Dermis blood vessel endothelial cell (primary cell): ENCODE data around the gene PLXNA4. TPM values are rescaled to one million over a fixed set of nuclear protein-coding genes. Genes with fewer than 3 reads are reported as not detected.

Source experiments
- DNase-seq: peaks from one replicate; pipeline ENCODE4 v3.0.0; 2010
- total RNA-seq: library from RNA; depleted of rRNA; stranded (reverse); fragments of >200 nt; gene quantifications from 2 replicates; pipeline ENCODE4 v1.2.3, GENCODE V29; 2014

The PLXNA4 gene
- total RNA-seq, 1 donor from 2014 or later = 1.5 TPM

DNA sequence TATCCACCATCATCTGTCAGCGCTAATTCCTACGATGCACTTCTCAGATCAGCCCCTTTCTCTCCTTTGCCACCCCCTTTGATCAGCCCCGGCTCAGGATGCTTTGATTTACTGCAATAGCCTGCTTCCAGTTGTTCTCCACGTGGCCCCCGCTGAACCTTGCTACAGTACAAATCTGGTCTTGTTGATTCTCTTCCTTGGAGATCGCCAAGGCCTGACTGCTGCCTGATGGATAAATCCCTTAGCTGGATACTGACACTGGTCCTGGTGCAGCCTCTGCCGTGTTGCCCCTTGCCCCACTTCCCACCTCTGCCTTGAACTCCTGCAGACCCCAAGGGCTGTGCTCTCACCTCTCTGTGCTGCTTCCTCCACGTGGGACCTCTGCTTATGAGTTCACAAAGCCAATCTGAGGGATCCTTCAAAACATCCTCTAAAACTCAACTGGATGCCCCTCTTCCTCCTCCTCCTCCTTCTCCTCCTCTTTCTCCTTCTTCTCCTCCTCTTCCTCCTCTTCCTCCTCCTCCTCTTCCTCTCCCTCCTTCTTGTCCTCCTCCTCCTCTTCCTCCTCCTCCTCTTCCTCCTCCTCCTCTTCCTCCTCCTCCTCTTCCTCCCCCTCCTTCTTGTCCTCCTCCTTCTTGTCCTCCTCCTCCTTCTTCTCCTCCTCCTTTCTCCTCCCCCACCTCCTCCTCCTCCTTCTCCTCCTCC, 15.3 kb downstream of the PLXNA4 start:
- no peak for DNase-seq

DNA sequence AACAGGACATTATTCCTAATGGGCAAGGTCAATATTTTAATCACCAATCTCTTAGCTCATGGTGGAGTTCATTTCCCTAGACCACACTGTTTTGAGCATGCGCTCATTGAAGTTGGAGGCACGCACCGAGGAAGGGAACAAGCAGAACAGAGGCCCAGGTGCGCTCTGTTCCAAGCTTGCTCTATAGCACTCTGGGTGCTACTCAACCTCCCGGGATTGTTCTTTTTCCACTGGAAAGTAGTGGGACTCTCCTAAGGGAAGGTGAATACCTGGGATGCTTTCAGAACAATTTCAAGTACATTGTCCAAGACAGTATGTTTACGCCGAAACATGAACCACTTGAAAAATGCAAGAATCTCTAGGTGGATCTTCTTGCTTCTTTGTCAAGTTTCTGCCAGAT, 16.2 kb downstream of the PLXNA4 start:
- DNase-seq = no peak

DNA sequence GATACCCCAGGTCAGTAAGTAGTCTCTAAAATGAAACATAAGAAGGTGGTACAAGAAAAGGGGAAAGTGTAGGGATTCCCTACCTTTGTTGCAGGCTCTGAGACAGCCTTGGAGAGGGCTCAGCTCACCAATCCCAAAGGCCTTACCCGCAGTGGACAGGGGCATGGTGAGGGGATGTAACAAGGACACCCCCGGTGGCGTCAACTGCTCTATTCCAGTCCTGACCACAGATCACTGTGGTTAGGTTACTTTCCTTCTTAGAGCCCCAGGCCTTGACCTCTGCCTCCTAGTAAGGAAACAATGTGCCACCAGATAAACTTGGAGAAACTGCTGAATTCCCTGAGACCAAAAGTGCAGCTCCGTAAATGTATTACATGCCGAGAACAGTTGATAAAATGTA, 17.5 kb downstream of the PLXNA4 start:
- no peak for DNase-seq

GRCh38 chr7:132557489-132558044, 18.7 kb downstream of the PLXNA4 start:
- peak; percentile 52 for DNase-seq

DNA sequence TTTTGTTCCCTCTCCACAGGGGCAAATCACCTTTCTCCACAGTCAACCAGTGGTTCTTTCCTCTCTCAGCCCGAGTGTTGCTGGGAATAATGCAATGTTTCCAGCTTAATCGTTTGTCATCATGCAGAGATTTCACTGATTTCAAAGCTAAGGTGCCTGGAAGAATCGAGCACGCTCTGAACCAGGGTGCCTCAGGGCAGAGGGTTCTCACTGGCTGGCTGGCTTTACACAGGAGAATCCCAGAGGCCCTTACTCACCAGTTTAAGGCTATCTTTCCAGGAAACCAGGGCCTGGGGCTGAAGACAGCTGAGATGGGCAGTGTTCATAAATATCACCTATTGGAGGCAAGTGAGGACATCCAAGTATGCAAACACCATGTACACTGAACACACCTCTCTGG, 21.8 kb downstream of the PLXNA4 start:
- no peak for DNase-seq

GRCh38 chr7:132553031-132553430, 23.2 kb downstream of the PLXNA4 start:
- DNase-seq = no peak

GRCh38 chr7:132551886-132552285, 24.4 kb downstream of the PLXNA4 start:
- no peak for DNase-seq

DNA sequence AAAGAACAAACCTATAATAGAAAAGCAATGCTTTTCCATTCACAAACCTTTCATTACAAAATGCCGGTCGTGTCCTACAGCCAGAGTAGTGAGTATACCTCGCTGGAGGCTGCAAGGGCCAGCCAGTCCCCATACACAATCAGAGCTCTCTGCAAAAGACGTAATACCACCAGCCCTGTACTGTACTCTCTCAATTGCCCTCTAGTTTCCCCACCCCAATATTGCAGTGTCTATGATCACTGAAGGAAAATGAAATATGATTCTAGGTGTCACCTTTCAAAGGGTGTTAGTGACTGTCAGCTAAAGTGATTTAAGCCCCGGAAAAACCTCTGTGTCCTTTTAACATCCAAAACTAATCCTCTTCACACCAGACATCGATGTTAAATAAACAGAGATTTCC, 24.8 kb downstream of the PLXNA4 start:
- no peak for DNase-seq

DNA sequence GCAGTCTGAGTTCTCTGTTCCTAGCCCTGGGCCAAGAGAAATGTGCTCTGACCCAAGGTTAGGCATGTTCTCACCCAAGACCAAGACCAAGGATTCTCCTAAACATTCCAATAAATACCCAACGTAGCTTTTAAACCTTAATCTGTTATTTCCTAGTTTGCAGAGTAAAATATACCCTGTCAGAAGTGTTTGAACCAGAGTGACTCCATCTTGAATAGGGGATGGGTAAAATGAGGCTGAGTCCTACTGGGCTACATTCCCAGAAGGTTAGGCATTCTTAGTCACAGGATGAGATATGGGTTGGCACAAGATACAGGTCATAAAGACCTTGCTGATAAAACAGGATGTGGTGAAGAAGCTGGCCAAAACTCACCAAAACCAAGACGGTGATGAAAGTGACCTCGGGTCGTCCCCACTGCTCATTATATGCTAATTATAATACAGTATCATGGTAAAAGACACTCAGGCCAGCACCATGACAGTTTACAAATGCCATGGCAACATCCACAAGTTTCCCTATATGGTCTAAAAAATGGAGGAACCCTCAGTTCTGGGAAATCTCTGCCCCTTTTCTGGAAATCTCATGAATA, 27.7 kb downstream of the PLXNA4 start:
- peak; percentile 50 for DNase-seq

DNA sequence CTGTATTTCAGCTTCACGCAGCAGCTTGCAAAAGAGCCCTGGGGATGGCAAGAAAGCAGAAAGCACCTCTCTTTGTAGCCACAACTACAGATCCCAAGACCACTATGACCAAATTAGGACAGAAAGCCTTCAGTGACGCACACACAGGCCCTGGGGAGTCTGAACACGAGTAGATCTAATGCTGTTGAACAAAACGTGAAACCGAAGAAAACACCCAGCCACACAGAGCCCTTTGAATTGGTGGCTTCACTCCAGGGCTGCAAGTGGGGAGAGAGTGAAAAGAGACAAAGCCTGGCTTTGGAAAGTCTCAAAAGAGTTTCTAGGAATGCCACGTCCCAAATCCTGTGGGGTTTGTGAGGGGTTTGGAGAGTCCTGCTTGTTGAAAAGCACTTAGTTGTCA, 28.4 kb downstream of the PLXNA4 start:
- no peak for DNase-seq

- DNase-seq = no peak
Measured at GRCh38 chr7:132546366-132547127, 29.7 kb downstream of the PLXNA4 start.

DNA sequence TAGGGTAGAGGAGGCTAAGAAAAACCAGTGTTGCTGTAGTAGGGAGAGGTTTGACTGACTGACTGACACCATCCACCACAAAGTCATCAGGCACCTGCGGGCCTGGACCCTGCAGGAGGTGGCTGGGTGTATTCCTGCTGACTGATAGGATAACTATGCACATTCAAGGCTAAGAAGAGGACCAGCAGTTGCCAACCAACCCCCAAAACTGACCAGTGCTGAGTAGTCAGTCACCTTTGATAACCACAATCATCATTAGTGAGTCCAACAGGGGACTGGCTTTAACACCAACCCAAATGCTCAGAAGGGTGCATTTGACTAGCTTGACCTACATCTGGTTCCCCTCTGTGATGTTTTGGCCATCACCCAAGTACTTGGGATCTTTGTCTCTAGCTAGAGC, 30.5 kb downstream of the PLXNA4 start:
- no peak for DNase-seq

GRCh38 chr7:132544999-132545398, 31.3 kb downstream of the PLXNA4 start:
- no peak for DNase-seq

DNA sequence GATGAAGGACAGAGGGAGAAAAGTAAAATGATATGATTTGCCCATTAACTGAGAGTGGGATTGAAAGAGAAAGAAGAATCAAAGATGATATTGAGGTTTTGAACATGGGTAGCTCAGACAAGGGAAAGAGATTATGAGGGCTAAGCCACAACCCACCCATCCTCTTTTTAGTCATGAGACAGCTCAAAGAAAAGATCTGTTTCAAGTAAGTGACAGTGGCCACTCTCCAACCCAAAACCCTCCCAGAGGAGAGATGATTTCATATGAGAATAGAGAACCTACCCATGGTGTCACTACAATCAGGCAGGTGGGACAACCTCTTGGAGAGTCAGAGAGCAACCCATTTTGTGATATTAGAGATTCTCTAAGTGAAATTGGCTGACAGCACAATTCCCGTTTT, 32.2 kb downstream of the PLXNA4 start:
- DNase-seq = no peak

DNA sequence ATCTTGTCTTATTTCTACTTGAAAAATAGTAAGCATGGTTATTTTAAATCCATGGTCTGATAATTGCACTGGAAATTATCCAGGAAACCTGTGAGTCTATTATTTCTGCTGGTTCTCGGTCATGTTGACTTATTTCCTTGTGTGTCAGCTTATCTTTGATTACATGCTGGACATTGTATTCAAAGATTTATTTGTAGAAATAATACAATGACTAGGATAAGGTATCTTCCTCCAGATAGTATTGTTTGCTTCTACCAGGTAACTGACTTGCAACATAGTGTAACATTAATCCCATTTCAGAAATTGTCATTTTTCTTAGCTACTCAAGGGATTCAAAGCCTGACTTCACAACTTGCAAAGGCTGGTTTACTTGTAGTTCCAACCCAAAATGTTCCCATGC, 33.4 kb downstream of the PLXNA4 start:
- DNase-seq = no peak

DNA sequence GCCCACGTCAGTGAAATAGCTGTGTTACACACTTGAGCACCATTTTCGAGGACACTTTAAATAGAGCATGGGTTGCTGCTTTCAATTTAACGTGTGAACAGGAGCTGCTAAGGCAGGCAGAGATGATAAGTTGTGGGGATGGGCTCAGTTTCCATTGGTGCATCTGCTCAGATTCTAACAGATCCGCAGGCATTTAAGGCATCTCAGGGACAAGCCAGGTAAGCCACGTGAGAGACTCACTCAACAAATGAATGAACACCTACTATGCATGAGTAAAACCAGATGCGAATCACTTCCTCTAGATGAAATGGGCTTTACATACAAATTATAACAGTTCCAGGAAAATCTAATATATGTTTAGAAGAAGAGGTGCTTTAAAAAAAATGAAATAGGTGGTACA, 34.6 kb downstream of the PLXNA4 start:
- no peak for DNase-seq

GRCh38 chr7:132537456-132538145, 38.7 kb downstream of the PLXNA4 start:
- DNase-seq = no peak

DNA sequence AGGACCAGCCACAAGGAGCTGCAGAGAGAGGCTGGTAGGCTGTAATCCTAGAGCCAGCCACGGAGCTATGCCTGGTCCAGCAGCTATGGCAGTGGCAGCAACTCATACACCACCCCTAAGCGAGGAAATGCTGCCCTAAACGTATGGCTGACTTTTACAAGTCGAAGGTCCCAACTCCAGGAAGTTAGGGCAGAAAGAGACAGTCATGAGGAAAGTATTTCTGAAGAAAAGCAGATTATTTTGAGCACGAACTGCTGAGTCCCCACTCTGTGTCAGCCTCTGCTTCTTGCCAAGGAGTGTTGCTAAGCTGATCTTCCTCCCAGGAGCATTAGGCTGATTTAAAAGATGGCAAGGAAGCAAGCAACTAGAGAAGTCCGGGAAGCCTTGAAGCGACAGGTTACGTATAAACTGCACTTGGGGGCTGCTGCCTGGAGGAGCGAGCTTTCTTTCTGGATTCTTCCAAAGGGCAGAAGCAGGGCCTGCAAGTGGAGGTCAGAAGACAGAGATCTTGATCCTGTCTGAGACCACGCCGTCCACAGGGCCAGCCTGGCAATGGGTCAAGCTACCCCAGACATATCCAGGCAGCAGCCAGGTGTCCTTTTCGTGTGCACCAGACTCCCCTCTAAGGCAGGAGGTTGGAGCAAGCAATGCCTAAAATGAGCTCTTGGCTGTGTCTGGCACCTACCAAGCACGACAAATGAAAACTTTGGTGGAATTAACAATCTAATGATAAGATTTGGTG, 39.4 kb downstream of the PLXNA4 start:
- peak; percentile 12 for DNase-seq

GRCh38 chr7:132533916-132534315, 42.4 kb downstream of the PLXNA4 start:
- DNase-seq = no peak

- no peak for DNase-seq
Measured at GRCh38 chr7:132532281-132532680, 44.0 kb downstream of the PLXNA4 start.

DNA sequence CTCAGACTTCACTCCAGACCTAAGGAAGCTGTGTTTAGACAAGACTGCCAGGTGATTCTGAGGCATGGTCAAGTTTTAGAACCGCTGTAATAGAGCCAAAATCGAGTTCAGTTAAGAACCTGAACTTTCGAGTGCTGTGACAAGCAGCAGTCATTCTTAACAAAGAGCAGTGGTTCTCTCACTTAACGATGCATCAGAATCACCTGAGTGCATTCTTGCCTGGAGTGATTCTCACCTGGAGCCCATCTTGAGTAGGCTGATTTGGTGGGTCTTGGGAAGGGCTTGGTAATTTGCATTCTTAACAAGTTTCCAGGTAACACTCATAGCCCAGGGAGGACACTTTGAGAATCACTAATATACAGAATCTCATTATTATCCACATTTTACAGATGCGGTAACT, 44.7 kb downstream of the PLXNA4 start:
- no peak for DNase-seq

GRCh38 chr7:132528695-132529094, 47.6 kb downstream of the PLXNA4 start:
- no peak for DNase-seq
